Mesenchymal stem cell (in vitro differentiated cells and primary cell): ENCODE measurements around the gene SYAP1.

ENCODE experiments used
- DNase-seq: peaks from one replicate; pipeline ENCODE4 v3.0.0-alpha.2; 2013
- H2AFZ ChIP-seq: one replicate; pipeline ENCODE4 v1.6.1; 2013; ENCODE audit warnings: low read depth, mild to moderate bottlenecking, control low read depth, inconsistent platforms, low read length, moderate library complexity
- H2AK5ac ChIP-seq: 2 replicates; pipeline ENCODE4 v1.6.1; 2013; ENCODE audit warnings: low read length, moderate library complexity, mild to moderate bottlenecking, inconsistent platforms; ENCODE audit not compliant: severe bottlenecking
- H2BK120ac ChIP-seq: one replicate; pipeline ENCODE4 v1.6.1; 2013; ENCODE audit warnings: low read depth, mild to moderate bottlenecking, inconsistent platforms, low read length, moderate library complexity
- H2BK12ac ChIP-seq, 2 experiments: one replicate each; pipeline ENCODE4 v1.6.1; 2013; ENCODE audit warnings: inconsistent platforms in 2 of 2, low read length in 2 of 2, mild to moderate bottlenecking in 2 of 2, moderate library complexity in 2 of 2, control low read depth in 1 of 2
- H2BK15ac ChIP-seq: one replicate; pipeline ENCODE4 v1.6.1; 2013; ENCODE audit warnings: mild to moderate bottlenecking, low read depth, inconsistent platforms; ENCODE audit not compliant: poor library complexity, severe bottlenecking
- H2BK5ac ChIP-seq: 2 replicates; pipeline ENCODE4 v1.6.1; 2013; ENCODE audit warnings: low read depth, mild to moderate bottlenecking, low read length, control low read depth, inconsistent platforms; ENCODE audit not compliant: poor library complexity, severe bottlenecking
- H3K14ac ChIP-seq, 2 experiments: one replicate each; pipeline ENCODE4 v1.6.1; 2013; ENCODE audit warnings: inconsistent platforms in 2 of 2, low read length in 2 of 2, control low read depth in 1 of 2, mild to moderate bottlenecking in 1 of 2, moderate library complexity in 1 of 2
- H3K18ac ChIP-seq, 2 experiments: one replicate each; pipeline ENCODE4 v1.6.1; 2013; ENCODE audit warnings: inconsistent platforms in 2 of 2, low read length in 2 of 2, control low read depth in 1 of 2, low read depth in 1 of 2, mild to moderate bottlenecking in 1 of 2
- H3K23ac ChIP-seq, 2 experiments: one replicate each; pipeline ENCODE4 v1.6.1; 2013; ENCODE audit warnings: inconsistent platforms in 2 of 2, low read length in 2 of 2, mild to moderate bottlenecking in 2 of 2, moderate library complexity in 2 of 2, control low read depth in 1 of 2
- H3K27ac ChIP-seq: 2 replicates; pipeline ENCODE4 v1.5.1; 2013; ENCODE audit warnings: mild to moderate bottlenecking, moderate library complexity, low read length, control low read depth, inconsistent platforms; ENCODE audit not compliant: poor library complexity, severe bottlenecking
- H3K27me3 ChIP-seq, 2 experiments: 2 replicates each; pipeline versions ENCODE4 v1.6.1 to v1.7.0; 2013; ENCODE audit warnings: low read length in 2 of 2, mild to moderate bottlenecking in 2 of 2, moderate library complexity in 2 of 2, control low read depth in 1 of 2, inconsistent platforms in 1 of 2; ENCODE audit not compliant: control insufficient read depth in 1 of 2, insufficient read depth in 1 of 2
- H3K36me3 ChIP-seq, 2 experiments: 2 replicates each; pipeline versions ENCODE4 v1.6.1 to v1.7.0; 2013; ENCODE audit warnings: low read length in 2 of 2, control low read depth in 1 of 2, inconsistent platforms in 1 of 2, low read depth in 1 of 2, mild to moderate bottlenecking in 1 of 2; ENCODE audit not compliant: insufficient read depth in 2 of 2, control insufficient read depth in 1 of 2
- H3K4ac ChIP-seq, 2 experiments: one replicate each; pipeline ENCODE4 v1.6.1; 2013; ENCODE audit warnings: inconsistent platforms in 2 of 2, low read length in 2 of 2, mild to moderate bottlenecking in 2 of 2, moderate library complexity in 2 of 2, control low read depth in 1 of 2, low read depth in 1 of 2
- H3K4me1 ChIP-seq: 2 replicates; pipeline ENCODE4 v1.6.1; 2013; ENCODE audit warnings: low read depth, low read length, control low read depth; ENCODE audit not compliant: control insufficient read depth, insufficient read depth
- H3K4me2 ChIP-seq: 2 replicates; pipeline ENCODE4 v1.6.1; 2013; ENCODE audit warnings: low read length, mild to moderate bottlenecking, inconsistent platforms; ENCODE audit not compliant: poor library complexity, severe bottlenecking
- H3K4me3 ChIP-seq, 2 experiments: 2 replicates each; pipeline versions ENCODE4 v1.5.1 to v1.7.0; 2013; ENCODE audit warnings: low read length in 2 of 2, mild to moderate bottlenecking in 2 of 2, control low read depth in 1 of 2, low read depth in 1 of 2; ENCODE audit not compliant: insufficient read depth in 1 of 2
- H3K79me1 ChIP-seq: replicated peaks from 2 replicates; pipeline ENCODE4 v1.6.1; 2013; ENCODE audit warnings: mild to moderate bottlenecking, control low read depth, low read length, inconsistent platforms; ENCODE audit not compliant: poor library complexity, severe bottlenecking
- H3K9ac ChIP-seq: 2 replicates; pipeline ENCODE4 v1.7.0; 2013; ENCODE audit warnings: mild to moderate bottlenecking, low read length, moderate library complexity
- H3K9me3 ChIP-seq: 2 replicates; pipeline ENCODE4 v1.7.0; 2013; ENCODE audit warnings: mild to moderate bottlenecking, low read length; ENCODE audit not compliant: control insufficient read depth
- H4K8ac ChIP-seq: one replicate; pipeline ENCODE4 v1.6.1; 2013; ENCODE audit warnings: inconsistent platforms, mild to moderate bottlenecking, low read length, moderate library complexity
- H4K91ac ChIP-seq: one replicate; pipeline ENCODE4 v1.6.1; 2013; ENCODE audit warnings: mild to moderate bottlenecking, low read length, inconsistent platforms
- WGBS: methylation state at CpG from one replicate; pipeline ENCODE4 v1.1.7; 2013; ENCODE audit warnings: mixed read lengths; 5-methylcytosine and 5-hydroxymethylcytosine counted together

SYAP1 gene

DNA sequence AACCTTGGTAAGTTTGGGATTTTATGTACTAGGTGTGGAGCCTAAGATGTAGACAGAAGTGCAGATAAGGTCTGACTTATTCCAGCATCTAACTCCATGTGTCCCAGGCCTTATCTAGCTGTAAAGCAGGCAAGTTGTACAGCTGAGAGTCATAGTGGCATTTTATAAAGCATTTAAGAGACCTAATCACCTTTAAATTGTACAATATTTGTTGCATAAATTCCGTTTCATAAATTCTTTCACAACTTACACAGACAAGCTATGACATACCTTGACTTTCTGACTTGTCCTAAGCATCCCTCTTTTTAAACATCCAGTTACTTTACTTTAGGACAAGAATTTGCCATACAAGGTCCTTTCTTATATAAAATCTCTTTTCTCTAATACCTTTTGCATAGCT, 11.0 kb downstream of the SYAP1 start:
- Histone ChIP-seq H2BK15ac (no peak overlapping the region), H3K4ac (no peak overlapping the region), H2BK12ac (no peak overlapping the region), H4K91ac (no peak overlapping the region), H3K9ac (no peak overlapping the region), H2BK120ac (no peak overlapping the region), H3K36me3 (peaks cover 0 to 13% of the 10 kb centered on the region in 2 experiments), H4K8ac (no peak overlapping the region), H3K4me3 (no peak overlapping the region), H3K4me2 (no peak overlapping the region), H2BK5ac (no peak overlapping the region), H3K14ac (no peak overlapping the region), H3K23ac (no peak overlapping the region), H2AK5ac (no peak overlapping the region), H3K9me3 (no peaks in the 10 kb centered on the region), H3K79me1 (no peaks in the 10 kb centered on the region), H3K4me1 (no peaks in the 10 kb centered on the region), H2AFZ (no peak overlapping the region), H3K27ac (no peak overlapping the region), H3K27me3 (no peaks in the 10 kb centered on the region), H3K18ac (no peak overlapping the region)
- no peak for DNase-seq
- 97% methylated on average over 1 of the region's 1 CpG for WGBS

DNA sequence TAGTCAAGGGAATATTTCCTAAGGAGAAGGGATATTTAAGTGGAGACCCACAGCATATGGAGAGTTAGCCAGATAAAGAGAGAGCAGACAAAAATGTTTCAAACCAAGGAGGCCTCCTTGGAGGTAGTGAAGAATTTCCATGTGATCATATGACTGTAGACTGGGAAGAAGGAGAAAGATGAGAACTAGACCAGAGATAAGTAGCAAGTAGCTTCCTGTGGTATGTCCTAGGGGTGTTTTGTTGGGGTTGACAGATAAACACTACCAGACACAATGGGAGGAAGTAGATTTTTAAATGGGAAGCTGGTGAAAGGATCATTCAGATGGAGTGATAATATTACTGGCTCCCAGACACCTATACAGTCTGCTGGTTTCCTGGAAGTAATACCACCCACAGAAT, 13.6 kb downstream of the SYAP1 start:
- no peak overlapping the region for H2AFZ ChIP-seq
- no peak overlapping the region for H3K9ac ChIP-seq
- no peak for DNase-seq
- no peak overlapping the region for H3K4ac ChIP-seq
- no peak overlapping the region for H3K4me3 ChIP-seq
- H4K91ac ChIP-seq = no peak overlapping the region
- H3K14ac ChIP-seq = no peak overlapping the region
- H2BK5ac ChIP-seq = no peak overlapping the region
- H2BK15ac ChIP-seq = no peak overlapping the region
- H4K8ac ChIP-seq = no peak overlapping the region
- no peaks in the 10 kb centered on the region for H3K79me1 ChIP-seq
- H3K9me3 ChIP-seq = no peaks in the 10 kb centered on the region
- H3K23ac ChIP-seq = no peak overlapping the region
- H3K27me3 ChIP-seq = no peaks in the 10 kb centered on the region
- H2AK5ac ChIP-seq = no peak overlapping the region
- H3K18ac ChIP-seq = no peak overlapping the region
- H3K4me2 ChIP-seq = no peak overlapping the region
- no peak overlapping the region for H2BK120ac ChIP-seq
- H3K27ac ChIP-seq = no peak overlapping the region
- no peak overlapping the region for H2BK12ac ChIP-seq
- no peaks in the 10 kb centered on the region for H3K4me1 ChIP-seq
- H3K36me3 ChIP-seq = peaks cover 14 to 38% of the 10 kb centered on the region in 2 experiments

DNA sequence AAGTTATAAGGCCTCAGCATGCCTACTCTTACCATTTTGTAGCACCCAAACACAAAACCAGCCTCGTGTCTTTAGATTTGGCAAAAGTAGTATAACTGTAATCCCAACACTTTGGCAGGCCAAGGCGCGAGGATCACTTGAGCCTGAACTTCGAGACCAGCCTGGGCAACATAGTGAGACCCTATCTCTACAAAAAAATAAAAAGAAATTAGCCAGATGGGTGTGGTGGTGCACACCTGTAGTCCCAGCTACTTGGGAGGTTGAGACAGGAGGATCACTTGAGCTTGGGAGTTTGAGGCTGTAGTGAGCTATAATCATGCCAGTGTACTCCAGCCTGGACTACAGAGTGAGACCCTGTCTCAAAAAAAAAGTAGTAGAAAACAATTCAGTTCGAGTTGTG, 17.6 kb downstream of the SYAP1 start:
- Histone ChIP-seq H3K23ac (no peak overlapping the region), H4K91ac (no peak overlapping the region), H2BK12ac (no peak overlapping the region), H3K9ac (no peak overlapping the region), H3K9me3 (no peaks in the 10 kb centered on the region), H3K4me1 (peaks cover 1% of the 10 kb centered on the region), H2BK120ac (no peak overlapping the region), H3K14ac (no peak overlapping the region), H3K4ac (no peak overlapping the region), H3K4me2 (no peak overlapping the region), H2BK5ac (no peak overlapping the region), H2BK15ac (no peak overlapping the region), H3K4me3 (no peak overlapping the region), H3K27ac (no peak overlapping the region), H3K27me3 (no peaks in the 10 kb centered on the region), H4K8ac (no peak overlapping the region), H3K18ac (no peak overlapping the region), H2AFZ (no peak overlapping the region), H3K79me1 (no peaks in the 10 kb centered on the region), H3K36me3 (peaks cover 19 to 73% of the 10 kb centered on the region in 2 experiments), H2AK5ac (no peak overlapping the region)
- WGBS = 96% methylated on average over 5 of the region's 5 CpGs
- no peak for DNase-seq

DNA sequence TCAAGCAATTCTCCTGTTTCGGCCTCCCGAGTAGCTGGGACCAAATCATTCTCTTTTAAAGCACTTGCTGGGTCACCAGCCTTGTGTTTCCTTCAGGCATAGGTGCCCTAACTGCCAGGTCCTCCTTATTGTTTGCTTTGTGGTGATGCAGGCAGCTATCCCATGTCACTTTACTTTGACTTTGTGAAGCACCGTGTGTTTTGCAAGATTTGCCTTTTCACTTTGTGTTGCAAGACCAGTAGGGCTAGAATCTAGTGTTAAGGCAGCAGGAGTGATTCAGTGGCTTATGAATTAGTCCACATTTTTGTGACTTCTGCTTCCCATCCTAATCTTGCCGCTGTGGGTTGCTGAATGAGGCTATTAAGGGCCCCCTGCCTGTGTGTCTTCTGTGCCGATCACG, 20.2 kb downstream of the SYAP1 start:
- H3K9ac ChIP-seq = no peak overlapping the region
- no peak overlapping the region for H2BK120ac ChIP-seq
- no peak overlapping the region for H3K27ac ChIP-seq
- DNase-seq = peak; percentile 29
- no peaks in the 10 kb centered on the region for H3K79me1 ChIP-seq
- H3K14ac ChIP-seq = no peak overlapping the region
- no peaks in the 10 kb centered on the region for H3K27me3 ChIP-seq
- no peak overlapping the region for H3K23ac ChIP-seq
- no peaks in the 10 kb centered on the region for H3K9me3 ChIP-seq
- H4K8ac ChIP-seq = no peak overlapping the region
- H3K36me3 ChIP-seq = peaks cover 30 to 84% of the 10 kb centered on the region in 2 experiments
- no peak overlapping the region for H3K4me3 ChIP-seq
- H2AFZ ChIP-seq = no peak overlapping the region
- peaks cover 6% of the 10 kb centered on the region for H3K4me1 ChIP-seq
- H2BK15ac ChIP-seq = no peak overlapping the region
- WGBS = 87% methylated on average over 6 of the region's 6 CpGs
- H3K18ac ChIP-seq = no peak overlapping the region
- H3K4me2 ChIP-seq = no peak overlapping the region
- H2BK5ac ChIP-seq = no peak overlapping the region
- H2AK5ac ChIP-seq = no peak overlapping the region
- H2BK12ac ChIP-seq = no peak overlapping the region
- no peak overlapping the region for H4K91ac ChIP-seq
- no peak overlapping the region for H3K4ac ChIP-seq
